ENCODE results near the gene KLHL42.

KLHL42 gene

DNA sequence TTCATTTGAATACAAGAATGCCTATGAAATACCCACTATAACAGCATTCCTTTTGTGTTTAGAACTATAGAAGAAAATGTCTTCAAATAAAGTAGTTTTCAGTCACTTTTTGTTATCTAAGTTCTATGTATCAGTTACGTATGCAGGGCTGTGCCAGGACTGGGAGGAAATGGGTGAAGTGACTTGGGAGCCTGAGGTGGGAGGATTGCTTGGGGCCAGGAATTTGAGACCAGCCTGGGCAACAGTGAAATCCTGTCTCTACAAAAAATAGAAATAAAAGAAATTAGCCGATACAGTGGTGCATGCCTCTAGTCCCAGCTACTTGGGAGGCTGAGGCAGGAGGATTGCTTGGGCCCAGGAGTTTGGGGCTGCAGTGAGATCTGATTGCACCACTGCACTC lies 22.9 kb downstream of the KLHL42 start:
- DNase-seq (ENCODE audit: low read depth), result no peak
- Histone ChIP-seq H3K9ac (ENCODE audit: low read length) (no peak overlapping the region), H3K27me3 (replicated peaks; ENCODE audit: control insufficient read depth, insufficient read depth, low read length) (no peaks in the 10 kb centered on the region), H3K4me3 (ENCODE audit: low read length) (no peak overlapping the region), H3K36me3 (ENCODE audit: control insufficient read depth, insufficient read depth, low read length, severe bottlenecking) (peaks cover 31% of the 10 kb centered on the region), H3K4me1 (ENCODE audit: control insufficient read depth, insufficient read depth, low read length) (no peaks in the 10 kb centered on the region), H3K9me3 (ENCODE audit: control insufficient read depth, low read length) (no peaks in the 10 kb centered on the region)

DNA sequence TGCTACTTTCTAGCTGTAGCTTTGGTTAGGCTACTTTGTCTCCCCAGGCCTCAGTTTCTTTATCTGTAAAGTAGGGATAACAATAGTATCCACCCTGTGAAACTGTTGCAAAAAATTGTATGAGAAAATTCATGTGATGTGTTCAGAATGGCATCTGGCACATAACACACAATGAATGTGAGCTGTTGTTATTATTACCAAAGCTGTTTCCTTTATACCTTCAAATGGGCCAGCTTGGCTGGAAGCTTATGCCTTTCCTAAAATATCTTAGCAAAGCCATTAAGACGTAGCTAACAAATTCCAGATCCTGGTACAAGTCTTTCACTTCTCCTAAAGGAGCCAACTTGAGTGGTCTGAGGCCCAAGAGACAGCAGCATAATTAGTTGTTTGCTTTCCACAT lies 25.2 kb downstream of the KLHL42 start:
- Histone ChIP-seq H3K9me3 (ENCODE audit: control insufficient read depth, low read length) (no peaks in the 10 kb centered on the region), H3K27me3 (replicated peaks; ENCODE audit: control insufficient read depth, insufficient read depth, low read length) (no peaks in the 10 kb centered on the region), H3K4me1 (ENCODE audit: control insufficient read depth, insufficient read depth, low read length) (no peaks in the 10 kb centered on the region), H3K4me3 (ENCODE audit: low read length) (no peak overlapping the region), H3K36me3 (ENCODE audit: control insufficient read depth, insufficient read depth, low read length, severe bottlenecking) (peaks cover 9% of the 10 kb centered on the region), H3K9ac (ENCODE audit: low read length) (no peak overlapping the region)
- DNase-seq (ENCODE audit: low read depth), result no peak

DNA sequence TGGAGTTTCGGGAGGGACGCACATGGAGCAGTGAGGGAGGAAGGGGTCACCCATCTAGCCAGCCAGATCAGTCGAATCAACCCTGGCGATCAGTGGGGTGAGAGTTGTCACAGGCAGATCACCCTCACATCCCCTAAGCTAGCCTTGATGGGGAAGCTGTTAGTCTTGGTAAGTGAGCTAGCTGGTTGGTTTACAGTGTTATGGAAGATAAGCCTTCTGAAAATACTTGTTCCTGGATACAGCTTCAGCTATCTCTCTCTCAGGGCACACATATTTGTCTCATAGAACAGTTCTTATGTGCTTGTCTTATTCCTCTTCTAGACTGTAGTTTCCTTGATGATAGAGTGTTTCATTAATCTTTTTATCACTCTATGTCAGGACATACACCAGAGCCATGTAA lies 26.2 kb downstream of the KLHL42 start:
- no peak for DNase-seq (ENCODE audit: low read depth)
- no peaks in the 10 kb centered on the region for H3K27me3 ChIP-seq (replicated peaks; ENCODE audit: control insufficient read depth, insufficient read depth, low read length)
- no peaks in the 10 kb centered on the region for H3K9me3 ChIP-seq (ENCODE audit: control insufficient read depth, low read length)
- H3K9ac ChIP-seq (ENCODE audit: low read length), result no peak overlapping the region
- no peaks in the 10 kb centered on the region for H3K4me1 ChIP-seq (ENCODE audit: control insufficient read depth, insufficient read depth, low read length)
- no peak overlapping the region for H3K4me3 ChIP-seq (ENCODE audit: low read length)
- peaks cover 6% of the 10 kb centered on the region for H3K36me3 ChIP-seq (ENCODE audit: control insufficient read depth, insufficient read depth, low read length, severe bottlenecking)

DNA sequence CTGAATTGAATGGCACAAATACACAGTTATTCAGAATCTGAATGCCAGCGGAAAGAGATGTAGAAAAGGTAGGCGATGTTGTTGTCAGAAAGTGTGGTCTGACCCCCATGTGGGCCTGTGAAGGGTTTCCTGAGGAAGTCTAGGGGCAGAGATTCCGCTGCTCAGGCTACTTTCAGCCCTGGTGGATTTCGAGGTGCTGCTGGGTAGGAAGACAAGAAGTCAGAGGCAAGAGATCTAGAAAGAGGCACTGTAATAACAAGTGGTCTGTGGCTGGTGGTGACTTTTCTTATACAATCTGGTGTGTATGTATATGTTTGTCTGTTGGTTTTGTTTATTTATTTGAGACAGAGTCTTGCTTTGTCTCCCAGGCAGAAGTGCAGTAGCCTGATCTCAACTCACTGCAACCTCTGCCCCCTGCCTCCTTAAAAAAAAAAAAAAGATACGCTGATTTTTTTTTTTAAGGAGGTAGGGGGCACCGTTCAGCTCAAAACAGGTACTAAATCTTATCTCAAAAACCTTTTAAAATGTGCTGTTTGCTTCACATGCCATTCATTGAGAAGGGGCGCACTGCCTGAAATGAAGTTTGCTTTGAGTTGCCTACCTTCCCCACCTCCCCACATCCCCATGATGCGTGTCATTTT lies 27.1 kb downstream of the KLHL42 start:
- Histone ChIP-seq H3K36me3 (ENCODE audit: control insufficient read depth, insufficient read depth, low read length, severe bottlenecking) (no peaks in the 10 kb centered on the region), H3K27me3 (replicated peaks; ENCODE audit: control insufficient read depth, insufficient read depth, low read length) (no peaks in the 10 kb centered on the region), H3K4me1 (ENCODE audit: control insufficient read depth, insufficient read depth, low read length) (no peaks in the 10 kb centered on the region), H3K9me3 (ENCODE audit: control insufficient read depth, low read length) (no peaks in the 10 kb centered on the region), H3K9ac (ENCODE audit: low read length) (no peak overlapping the region), H3K4me3 (ENCODE audit: low read length) (no peak overlapping the region)
- DNase-seq (ENCODE audit: low read depth), result no peak

DNA sequence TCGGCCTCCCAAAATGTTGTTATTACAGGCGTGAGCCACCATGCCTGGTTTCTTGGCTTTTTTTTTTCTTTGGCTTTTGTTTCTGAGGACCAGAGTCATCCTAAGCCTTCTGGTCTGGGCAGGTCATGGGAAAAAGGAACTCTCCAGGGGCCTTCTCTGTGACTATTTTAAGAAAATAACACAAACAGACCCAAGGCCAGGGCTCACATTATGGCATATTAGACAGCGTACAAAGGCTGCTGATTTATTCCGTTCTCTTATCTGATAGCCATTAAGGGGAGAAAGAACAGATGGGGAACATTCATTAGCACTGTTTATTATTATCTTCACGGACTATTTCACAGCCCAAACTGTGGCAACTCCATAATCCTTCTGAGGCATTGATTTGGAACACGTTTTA lies 28.8 kb downstream of the KLHL42 start:
- H3K4me1 ChIP-seq (ENCODE audit: control insufficient read depth, insufficient read depth, low read length), result no peaks in the 10 kb centered on the region
- H3K9me3 ChIP-seq (ENCODE audit: control insufficient read depth, low read length), result no peaks in the 10 kb centered on the region
- no peak overlapping the region for H3K9ac ChIP-seq (ENCODE audit: low read length)
- no peak for DNase-seq (ENCODE audit: low read depth)
- no peaks in the 10 kb centered on the region for H3K27me3 ChIP-seq (replicated peaks; ENCODE audit: control insufficient read depth, insufficient read depth, low read length)
- H3K4me3 ChIP-seq (ENCODE audit: low read length), result no peak overlapping the region
- no peaks in the 10 kb centered on the region for H3K36me3 ChIP-seq (ENCODE audit: control insufficient read depth, insufficient read depth, low read length, severe bottlenecking)

DNA sequence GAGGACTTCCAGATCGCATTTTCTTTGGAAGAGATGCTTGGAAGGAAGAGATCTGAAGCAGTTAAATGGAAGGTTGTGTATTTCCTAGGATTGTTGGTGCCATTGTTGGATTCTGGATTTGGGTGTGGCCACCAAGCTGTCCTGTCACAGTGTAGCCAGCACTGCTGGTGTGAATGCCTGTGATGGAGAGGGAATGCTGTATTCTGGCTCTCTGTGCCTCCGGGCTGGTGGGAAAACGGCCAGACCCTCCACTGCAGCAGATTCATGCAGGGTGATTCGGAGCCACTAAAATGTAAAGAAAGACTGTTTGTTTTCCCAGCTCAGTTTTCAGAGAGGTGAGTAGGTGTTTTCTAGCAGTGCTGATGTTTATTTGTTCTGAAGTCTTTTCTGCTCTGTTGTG lies 30.7 kb downstream of the KLHL42 start:
- Histone ChIP-seq H3K9me3 (ENCODE audit: control insufficient read depth, low read length) (no peaks in the 10 kb centered on the region), H3K4me1 (ENCODE audit: control insufficient read depth, insufficient read depth, low read length) (peaks cover 8% of the 10 kb centered on the region), H3K36me3 (ENCODE audit: control insufficient read depth, insufficient read depth, low read length, severe bottlenecking) (no peaks in the 10 kb centered on the region), H3K27me3 (replicated peaks; ENCODE audit: control insufficient read depth, insufficient read depth, low read length) (no peaks in the 10 kb centered on the region), H3K4me3 (ENCODE audit: low read length) (no peak overlapping the region), H3K9ac (ENCODE audit: low read length) (no peak overlapping the region)
- peak; percentile 3 for DNase-seq (ENCODE audit: low read depth)

DNA sequence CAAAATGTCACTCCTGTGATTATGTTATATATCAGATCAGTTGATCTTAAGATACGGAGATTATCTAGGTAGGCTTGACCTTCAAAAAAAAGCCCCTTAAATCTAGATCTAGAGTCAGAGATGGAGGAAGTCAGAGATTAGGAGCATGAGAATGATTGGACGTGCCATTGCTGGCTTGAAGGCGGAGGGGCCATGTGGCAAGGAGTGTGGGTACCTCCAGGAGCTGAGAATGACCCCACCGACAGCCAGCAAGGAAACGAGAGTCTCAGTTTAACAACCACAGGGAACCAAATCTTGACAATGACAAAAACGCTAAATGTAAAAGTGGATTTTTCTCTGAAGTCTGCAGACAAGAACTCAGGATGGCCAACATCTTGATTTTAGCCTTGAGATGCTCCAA lies 32.5 kb downstream of the KLHL42 start:
- Histone ChIP-seq H3K9me3 (ENCODE audit: control insufficient read depth, low read length) (no peaks in the 10 kb centered on the region), H3K9ac (ENCODE audit: low read length) (no peak overlapping the region), H3K4me1 (ENCODE audit: control insufficient read depth, insufficient read depth, low read length) (peaks cover 8% of the 10 kb centered on the region), H3K36me3 (ENCODE audit: control insufficient read depth, insufficient read depth, low read length, severe bottlenecking) (no peaks in the 10 kb centered on the region), H3K4me3 (ENCODE audit: low read length) (no peak overlapping the region), H3K27me3 (replicated peaks; ENCODE audit: control insufficient read depth, insufficient read depth, low read length) (no peaks in the 10 kb centered on the region)
- no peak for DNase-seq (ENCODE audit: low read depth)

DNA sequence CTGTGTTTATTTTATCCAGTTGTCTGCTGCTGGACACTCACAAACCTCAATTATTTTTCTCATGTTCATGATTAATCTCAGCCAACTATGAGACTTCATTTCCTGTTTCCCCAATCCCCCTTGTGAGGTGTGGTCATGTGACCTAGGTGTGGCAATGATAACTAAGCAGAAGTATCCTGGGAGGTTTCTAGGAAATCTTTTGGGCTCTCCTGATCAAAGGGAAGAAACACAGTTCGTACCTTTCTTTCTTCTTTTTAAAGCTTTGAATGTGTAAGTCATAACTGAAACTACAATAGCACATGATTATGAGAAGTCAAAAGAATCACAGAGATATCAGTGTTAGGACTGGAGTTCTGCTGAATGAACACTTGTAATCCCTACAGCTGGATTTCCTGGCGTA lies 34.4 kb downstream of the KLHL42 start:
- DNase-seq (ENCODE audit: low read depth), result no peak
- Histone ChIP-seq H3K27me3 (replicated peaks; ENCODE audit: control insufficient read depth, insufficient read depth, low read length) (no peaks in the 10 kb centered on the region), H3K4me1 (ENCODE audit: control insufficient read depth, insufficient read depth, low read length) (peaks cover 8% of the 10 kb centered on the region), H3K9ac (ENCODE audit: low read length) (no peak overlapping the region), H3K9me3 (ENCODE audit: control insufficient read depth, low read length) (no peaks in the 10 kb centered on the region), H3K4me3 (ENCODE audit: low read length) (no peak overlapping the region), H3K36me3 (ENCODE audit: control insufficient read depth, insufficient read depth, low read length, severe bottlenecking) (no peaks in the 10 kb centered on the region)

DNA sequence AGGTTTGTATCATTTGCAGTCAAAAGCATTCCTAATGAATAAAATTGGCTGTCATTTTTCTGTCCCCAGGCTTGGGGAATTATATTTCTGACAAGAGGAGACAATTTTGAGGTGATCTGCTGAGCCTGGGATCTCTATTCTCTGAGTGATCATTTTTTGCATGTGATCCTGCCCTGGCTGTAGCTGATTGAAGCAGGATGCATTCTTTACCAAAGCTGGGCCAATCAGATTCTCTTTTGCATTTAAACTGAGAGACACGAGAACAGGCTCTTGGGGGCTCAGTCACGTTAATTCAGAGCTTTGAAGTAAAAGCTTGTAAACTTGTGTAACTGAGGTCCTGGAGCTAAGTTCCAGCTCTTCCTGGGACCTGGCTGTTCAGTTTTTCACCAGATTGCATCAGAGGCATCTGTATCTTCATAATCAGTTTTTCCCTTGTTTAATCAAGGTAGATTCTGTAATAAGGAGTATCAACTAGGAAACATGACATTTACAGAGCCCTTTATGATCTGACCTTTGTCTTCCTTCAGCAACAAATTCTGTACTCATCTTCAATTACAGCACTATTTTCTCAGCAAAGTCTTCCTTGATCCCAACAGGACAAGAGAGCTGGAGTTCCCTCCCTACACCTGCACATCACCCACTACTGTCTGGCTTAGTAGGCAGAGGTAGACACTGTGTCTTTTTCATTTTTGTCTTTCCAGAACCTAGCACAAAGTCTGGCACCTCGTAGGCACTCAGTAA lies 35.0 kb downstream of the KLHL42 start:
- Histone ChIP-seq H3K4me3 (ENCODE audit: low read length) (no peak overlapping the region), H3K27me3 (replicated peaks; ENCODE audit: control insufficient read depth, insufficient read depth, low read length) (no peaks in the 10 kb centered on the region), H3K9me3 (ENCODE audit: control insufficient read depth, low read length) (no peaks in the 10 kb centered on the region), H3K9ac (ENCODE audit: low read length) (no peak overlapping the region), H3K36me3 (ENCODE audit: control insufficient read depth, insufficient read depth, low read length, severe bottlenecking) (no peaks in the 10 kb centered on the region), H3K4me1 (ENCODE audit: control insufficient read depth, insufficient read depth, low read length) (peaks cover 8% of the 10 kb centered on the region)
- peak; percentile 26 for DNase-seq (ENCODE audit: low read depth)

DNA sequence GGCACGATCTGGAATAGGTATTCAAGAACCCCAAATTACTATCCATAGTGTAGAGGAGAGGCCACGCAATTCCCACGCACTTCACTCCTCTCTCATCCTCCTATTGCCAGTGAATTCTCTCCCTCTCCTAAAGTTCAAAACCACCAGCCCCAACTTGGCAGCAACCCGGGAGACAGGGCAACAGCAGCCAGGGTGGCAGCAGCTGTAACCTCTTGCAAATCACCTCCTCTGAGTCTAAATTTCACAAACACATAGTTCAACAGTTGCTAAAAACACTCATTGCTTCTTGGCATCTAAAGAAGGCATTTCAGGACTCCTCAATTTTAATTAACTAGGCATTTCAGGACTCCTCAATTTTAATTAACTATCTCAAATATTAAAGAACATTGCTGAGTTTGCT lies 37.7 kb downstream of the KLHL42 start:
- H3K9ac ChIP-seq (ENCODE audit: low read length), result no peak overlapping the region
- H3K4me3 ChIP-seq (ENCODE audit: low read length), result no peak overlapping the region
- H3K36me3 ChIP-seq (ENCODE audit: control insufficient read depth, insufficient read depth, low read length, severe bottlenecking), result no peaks in the 10 kb centered on the region
- no peaks in the 10 kb centered on the region for H3K27me3 ChIP-seq (replicated peaks; ENCODE audit: control insufficient read depth, insufficient read depth, low read length)
- DNase-seq (ENCODE audit: low read depth), result no peak
- H3K9me3 ChIP-seq (ENCODE audit: control insufficient read depth, low read length), result no peaks in the 10 kb centered on the region
- H3K4me1 ChIP-seq (ENCODE audit: control insufficient read depth, insufficient read depth, low read length), result peaks cover 18% of the 10 kb centered on the region

DNA sequence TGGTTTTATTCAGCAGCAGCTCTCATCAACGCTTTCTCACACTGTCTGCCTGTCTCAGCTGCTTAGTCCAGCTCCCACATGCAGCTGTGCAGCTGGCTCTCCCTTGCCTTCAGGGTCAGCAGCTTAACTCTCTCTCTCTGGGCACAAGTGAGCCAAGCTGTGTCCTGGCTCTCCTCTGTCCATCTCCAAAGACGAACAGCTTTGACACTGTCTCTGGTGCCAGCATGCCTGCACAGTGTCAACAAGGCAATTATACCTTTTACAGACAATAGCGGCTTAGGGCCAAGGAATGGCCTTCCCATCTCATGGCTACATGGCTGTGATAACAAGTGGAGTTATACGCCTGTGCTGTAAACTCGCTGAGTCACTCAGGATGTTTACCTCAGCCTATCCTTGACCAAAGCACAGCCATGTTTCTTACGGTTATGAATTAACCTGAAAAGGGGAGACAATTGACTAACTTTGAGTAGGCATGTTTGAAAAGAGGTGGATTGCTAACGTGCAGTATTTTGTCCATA lies 38.4 kb downstream of the KLHL42 start:
- Histone ChIP-seq H3K4me3 (ENCODE audit: low read length) (no peak overlapping the region), H3K9ac (ENCODE audit: low read length) (no peak overlapping the region), H3K27me3 (replicated peaks; ENCODE audit: control insufficient read depth, insufficient read depth, low read length) (no peaks in the 10 kb centered on the region), H3K9me3 (ENCODE audit: control insufficient read depth, low read length) (no peaks in the 10 kb centered on the region), H3K4me1 (ENCODE audit: control insufficient read depth, insufficient read depth, low read length) (peaks cover 18% of the 10 kb centered on the region), H3K36me3 (ENCODE audit: control insufficient read depth, insufficient read depth, low read length, severe bottlenecking) (no peaks in the 10 kb centered on the region)
- no peak for DNase-seq (ENCODE audit: low read depth)
